Measurements from ENCODE around the gene MYO9B. TPM values are rescaled to one million over a fixed set of nuclear protein-coding genes. Genes with fewer than 3 reads are reported as not detected.

MYO9B gene
- total RNA-seq, 1 experiment from 2014 or later: 79.4 TPM

DNA sequence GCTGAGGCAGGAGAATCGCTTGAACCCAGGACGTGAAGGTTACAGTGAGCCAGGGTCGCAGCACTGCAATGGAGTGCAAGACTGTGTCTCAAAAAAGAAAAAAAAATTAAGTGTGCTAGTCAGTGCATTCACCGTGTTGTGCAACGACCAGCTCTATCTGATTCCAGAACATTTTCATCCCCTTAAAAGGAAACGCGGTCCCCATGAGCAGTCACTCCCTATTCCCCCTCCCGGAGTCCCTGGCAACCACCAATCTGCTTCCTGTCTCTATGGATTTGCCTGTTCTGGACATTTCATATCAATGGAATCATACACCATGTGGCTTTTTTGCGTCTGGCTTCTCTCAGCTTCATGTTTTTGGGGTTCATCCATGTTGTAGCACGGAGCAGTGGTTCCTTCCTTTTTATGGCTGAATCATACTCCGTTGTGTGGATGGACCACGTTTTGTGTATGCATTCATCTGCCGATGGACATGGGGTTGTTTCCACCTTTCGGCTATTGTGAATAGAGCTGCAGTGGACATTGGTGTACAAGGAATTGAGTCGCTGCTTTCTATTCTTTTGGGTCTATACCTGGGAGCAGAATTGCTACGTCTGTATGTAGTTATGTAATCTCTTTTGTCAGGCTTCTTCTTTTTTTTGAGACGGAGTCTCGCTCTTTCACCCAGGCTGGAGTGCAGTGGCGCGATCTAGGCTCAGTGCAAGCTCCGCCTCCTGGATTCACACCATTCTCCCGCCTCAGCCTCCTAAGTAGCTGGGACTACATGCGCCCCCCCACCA is 19.8 kb downstream of the MYO9B start:
- Histone ChIP-seq H3K9me3 (ENCODE audit: control insufficient read depth, insufficient read depth, low read depth, low read length) (no peaks in the 10 kb centered on the region), H3K4me3 (ENCODE audit: low read depth in 2 of 2, low read length in 2 of 2) (no peak overlapping the region), H3K27me3 (ENCODE audit: control insufficient read depth, insufficient read depth, low read length) (no peaks in the 10 kb centered on the region), H3K27ac (ENCODE audit: low read length) (no peak overlapping the region), H3K36me3 (ENCODE audit: control insufficient read depth, insufficient read depth, low read length) (no peaks in the 10 kb centered on the region; the same call in 1 of the 2 replicates), H3K4me1 (ENCODE audit: control insufficient read depth, insufficient read depth, low read length) (no peaks in the 10 kb centered on the region)
- POLR2A ChIA-PET: interaction anchor here (0.6 kb wide), 1 partner anchor 602 kb away, joined by 7 read pairs; no protein-coding TSS in a partner anchor
- ATAC-seq: no peak
- in situ Hi-C loops (cut with HindIII; ENCODE audit: low pct_unique_long_range_greater_than_20kb, low sequenced_read_pairs) (no loop called here), intact Hi-C loops (cut with micrococcal nuclease; ENCODE audit: unreplicated experiment) (no loop called here)
- CTCF ChIA-PET: no interaction called here
- no peak for DNase-seq (ENCODE audit: low read depth, low spot score)
- no peak for TF ChIP-seq POLR2AphosphoS5 (IDR thresholded peaks at IDR 0.05; ENCODE audit: low read depth, low read length)
- no peak for TF ChIP-seq TCF7L2 (IDR thresholded peaks at IDR 0.05; ENCODE audit: low read depth, low read length)
- TF ChIP-seq, protein P1, sequence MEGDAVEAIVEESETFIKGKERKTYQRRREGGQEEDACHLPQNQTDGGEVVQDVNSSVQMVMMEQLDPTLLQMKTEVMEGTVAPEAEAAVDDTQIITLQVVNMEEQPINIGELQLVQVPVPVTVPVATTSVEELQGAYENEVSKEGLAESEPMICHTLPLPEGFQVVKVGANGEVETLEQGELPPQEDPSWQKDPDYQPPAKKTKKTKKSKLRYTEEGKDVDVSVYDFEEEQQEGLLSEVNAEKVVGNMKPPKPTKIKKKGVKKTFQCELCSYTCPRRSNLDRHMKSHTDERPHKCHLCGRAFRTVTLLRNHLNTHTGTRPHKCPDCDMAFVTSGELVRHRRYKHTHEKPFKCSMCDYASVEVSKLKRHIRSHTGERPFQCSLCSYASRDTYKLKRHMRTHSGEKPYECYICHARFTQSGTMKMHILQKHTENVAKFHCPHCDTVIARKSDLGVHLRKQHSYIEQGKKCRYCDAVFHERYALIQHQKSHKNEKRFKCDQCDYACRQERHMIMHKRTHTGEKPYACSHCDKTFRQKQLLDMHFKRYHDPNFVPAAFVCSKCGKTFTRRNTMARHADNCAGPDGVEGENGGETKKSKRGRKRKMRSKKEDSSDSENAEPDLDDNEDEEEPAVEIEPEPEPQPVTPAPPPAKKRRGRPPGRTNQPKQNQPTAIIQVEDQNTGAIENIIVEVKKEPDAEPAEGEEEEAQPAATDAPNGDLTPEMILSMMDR (IDR thresholded peaks at IDR 0.05): no peak
- TF ChIP-seq SIN3A (IDR thresholded peaks at IDR 0.05; ENCODE audit: borderline replicate concordance, insufficient read depth, low read depth, low read length): no peak
- TF ChIP-seq, protein P2, sequence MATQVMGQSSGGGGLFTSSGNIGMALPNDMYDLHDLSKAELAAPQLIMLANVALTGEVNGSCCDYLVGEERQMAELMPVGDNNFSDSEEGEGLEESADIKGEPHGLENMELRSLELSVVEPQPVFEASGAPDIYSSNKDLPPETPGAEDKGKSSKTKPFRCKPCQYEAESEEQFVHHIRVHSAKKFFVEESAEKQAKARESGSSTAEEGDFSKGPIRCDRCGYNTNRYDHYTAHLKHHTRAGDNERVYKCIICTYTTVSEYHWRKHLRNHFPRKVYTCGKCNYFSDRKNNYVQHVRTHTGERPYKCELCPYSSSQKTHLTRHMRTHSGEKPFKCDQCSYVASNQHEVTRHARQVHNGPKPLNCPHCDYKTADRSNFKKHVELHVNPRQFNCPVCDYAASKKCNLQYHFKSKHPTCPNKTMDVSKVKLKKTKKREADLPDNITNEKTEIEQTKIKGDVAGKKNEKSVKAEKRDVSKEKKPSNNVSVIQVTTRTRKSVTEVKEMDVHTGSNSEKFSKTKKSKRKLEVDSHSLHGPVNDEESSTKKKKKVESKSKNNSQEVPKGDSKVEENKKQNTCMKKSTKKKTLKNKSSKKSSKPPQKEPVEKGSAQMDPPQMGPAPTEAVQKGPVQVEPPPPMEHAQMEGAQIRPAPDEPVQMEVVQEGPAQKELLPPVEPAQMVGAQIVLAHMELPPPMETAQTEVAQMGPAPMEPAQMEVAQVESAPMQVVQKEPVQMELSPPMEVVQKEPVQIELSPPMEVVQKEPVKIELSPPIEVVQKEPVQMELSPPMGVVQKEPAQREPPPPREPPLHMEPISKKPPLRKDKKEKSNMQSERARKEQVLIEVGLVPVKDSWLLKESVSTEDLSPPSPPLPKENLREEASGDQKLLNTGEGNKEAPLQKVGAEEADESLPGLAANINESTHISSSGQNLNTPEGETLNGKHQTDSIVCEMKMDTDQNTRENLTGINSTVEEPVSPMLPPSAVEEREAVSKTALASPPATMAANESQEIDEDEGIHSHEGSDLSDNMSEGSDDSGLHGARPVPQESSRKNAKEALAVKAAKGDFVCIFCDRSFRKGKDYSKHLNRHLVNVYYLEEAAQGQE (IDR thresholded peaks at IDR 0.05; ENCODE audit: insufficient read depth in 1 of 2, low read depth in 2 of 2, low read length in 1 of 2): no peak
- no TSS peak for BruUV-seq (replicated peaks)

DNA sequence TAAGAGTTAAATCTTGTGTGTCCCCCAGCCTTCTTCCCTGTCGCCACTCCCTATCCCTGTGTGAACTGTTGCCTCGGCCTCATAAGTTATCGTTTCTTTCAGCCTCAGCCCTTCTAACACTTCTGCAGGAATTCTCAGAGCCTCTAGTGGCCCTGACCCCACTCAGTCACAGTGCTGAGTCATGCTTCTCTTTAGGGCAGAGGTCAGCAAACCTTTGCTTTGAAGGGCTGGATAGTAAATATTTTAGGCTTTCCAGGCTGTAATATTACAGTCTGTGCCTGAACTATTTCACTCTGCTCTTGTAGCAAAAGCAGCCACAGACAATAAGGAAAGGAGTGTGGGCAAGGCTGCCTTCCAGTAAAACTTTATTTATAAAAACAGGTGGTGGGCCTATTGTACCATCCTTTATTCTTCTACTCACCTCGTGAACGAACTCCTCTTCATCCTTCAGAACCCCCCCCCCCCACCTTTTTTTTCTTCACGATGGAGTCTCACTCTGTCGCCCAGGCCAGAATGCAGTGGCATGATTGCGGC is 22.1 kb downstream of the MYO9B start:
- in situ Hi-C loops (cut with HindIII; ENCODE audit: low pct_unique_long_range_greater_than_20kb, low sequenced_read_pairs): no loop called here
- no peak for TF ChIP-seq TCF7L2 (IDR thresholded peaks at IDR 0.05; ENCODE audit: low read depth, low read length)
- no peak for TF ChIP-seq SIN3A (IDR thresholded peaks at IDR 0.05; ENCODE audit: borderline replicate concordance, insufficient read depth, low read depth, low read length)
- no peak for TF ChIP-seq POLR2AphosphoS5 (IDR thresholded peaks at IDR 0.05; ENCODE audit: low read depth, low read length)
- TF ChIP-seq, protein P2 (IDR thresholded peaks at IDR 0.05; ENCODE audit: insufficient read depth in 1 of 2, low read depth in 2 of 2, low read length in 1 of 2): no peak
- TF ChIP-seq, protein P1 (IDR thresholded peaks at IDR 0.05): no peak
- POLR2A ChIA-PET: interaction anchor here (0.7 kb wide), 1 partner anchor 117 kb away, joined by 4 read pairs; no protein-coding TSS in a partner anchor
- intact Hi-C loops (cut with micrococcal nuclease; ENCODE audit: unreplicated experiment): no loop called here
- Histone ChIP-seq H3K27me3 (ENCODE audit: control insufficient read depth, insufficient read depth, low read length) (no peaks in the 10 kb centered on the region), H3K4me3 (ENCODE audit: low read depth in 2 of 2, low read length in 2 of 2) (no peak overlapping the region), H3K27ac (ENCODE audit: low read length) (no peak overlapping the region; the same call in 1 of the 2 replicates), H3K9me3 (ENCODE audit: control insufficient read depth, insufficient read depth, low read depth, low read length) (no peaks in the 10 kb centered on the region), H3K4me1 (ENCODE audit: control insufficient read depth, insufficient read depth, low read length) (no peaks in the 10 kb centered on the region), H3K36me3 (ENCODE audit: control insufficient read depth, insufficient read depth, low read length) (no peaks in the 10 kb centered on the region; the same call in 1 of the 2 replicates)
- DNase-seq (ENCODE audit: low read depth, low spot score): no peak
- no TSS peak for BruUV-seq (replicated peaks)
- peak; percentile 80 for ATAC-seq
- CTCF ChIA-PET: no interaction called here

All from Panc1 (cell line).